Astrocyte (in vitro differentiated cells and primary cell): ENCODE measurements around the gene NDUFAF8. TPM values are rescaled to one million over a fixed set of nuclear protein-coding genes. Genes with fewer than 3 reads are reported as not detected.

ENCODE experiments used
- DNase-seq: peaks from one replicate; pipeline ENCODE4 v3.0.0-alpha.2; 2010; ENCODE audit warnings: low read depth
- FAIRE-seq: peaks from 2 replicates; lab custom pipeline; 2011; peaks lifted over from hg19 to GRCh38; lab: Jason Lieb, UNC
- H2AFZ ChIP-seq: 2 replicates; pipeline ENCODE4 v1.6.0; 2012; ENCODE audit warnings: low read depth, low read length, inconsistent platforms
- H3K27ac ChIP-seq: 2 replicates; pipeline ENCODE4 v1.5.1; 2011; ENCODE audit warnings: low read depth, low read length, inconsistent platforms
- H3K27me3 ChIP-seq: 2 replicates; pipeline ENCODE4 v1.6.0; 2011; ENCODE audit warnings: low read length, inconsistent platforms; ENCODE audit not compliant: insufficient read depth
- H3K36me3 ChIP-seq: 2 replicates; pipeline ENCODE4 v1.5.1; 2011; ENCODE audit warnings: low read length, inconsistent platforms; ENCODE audit not compliant: insufficient read depth
- H3K4me1 ChIP-seq: 2 replicates; pipeline ENCODE4 v1.5.1; 2011; ENCODE audit warnings: low read length, inconsistent platforms; ENCODE audit not compliant: insufficient read depth
- H3K4me2 ChIP-seq: 2 replicates; pipeline ENCODE4 v1.6.0; 2012; ENCODE audit warnings: low read length, inconsistent platforms
- H3K4me3 ChIP-seq: 2 replicates; pipeline ENCODE4 v1.5.1; 2011; ENCODE audit warnings: low read depth, mild to moderate bottlenecking, low read length, inconsistent platforms; ENCODE audit not compliant: insufficient read depth
- H3K79me2 ChIP-seq: 2 replicates; pipeline ENCODE4 v1.6.0; 2012; ENCODE audit warnings: mild to moderate bottlenecking, low read length, inconsistent platforms; ENCODE audit not compliant: insufficient read depth
- H3K9ac ChIP-seq: 2 replicates; pipeline ENCODE4 v1.6.0; 2012; ENCODE audit warnings: mild to moderate bottlenecking, low read length, inconsistent platforms
- H3K9me3 ChIP-seq: 2 replicates; pipeline ENCODE4 v1.5.1; 2012; ENCODE audit warnings: low read depth, mild to moderate bottlenecking, low read length, inconsistent platforms; ENCODE audit not compliant: insufficient read depth
- H4K20me1 ChIP-seq: 2 replicates; pipeline ENCODE4 v1.6.0; 2012; ENCODE audit warnings: low read length, inconsistent platforms; ENCODE audit not compliant: insufficient read depth
- H3K27ac Mint-ChIP-seq: one replicate; pipeline ENCODE4 v1.8.0; 2021; ENCODE audit warnings: mild to moderate bottlenecking, mixed read lengths; ENCODE audit not compliant: unreplicated experiment
- H3K27me3 Mint-ChIP-seq: one replicate; pipeline ENCODE4 v1.8.0; 2021; ENCODE audit warnings: low read depth, mixed read lengths; ENCODE audit not compliant: unreplicated experiment
- H3K36me3 Mint-ChIP-seq: one replicate; pipeline ENCODE4 v1.8.0; 2021; ENCODE audit warnings: low read depth, mixed read lengths; ENCODE audit not compliant: unreplicated experiment
- H3K4me1 Mint-ChIP-seq: one replicate; pipeline ENCODE4 v1.8.0; 2021; ENCODE audit warnings: low read depth, mixed read lengths; ENCODE audit not compliant: unreplicated experiment
- H3K4me3 Mint-ChIP-seq: one replicate; pipeline ENCODE4 v1.8.0; 2021; ENCODE audit warnings: mild to moderate bottlenecking, moderate library complexity, mixed read lengths; ENCODE audit not compliant: unreplicated experiment
- H3K9me3 Mint-ChIP-seq: one replicate; pipeline ENCODE4 v1.8.0; 2021; ENCODE audit warnings: mild to moderate bottlenecking, mixed read lengths; ENCODE audit not compliant: unreplicated experiment
- CTCF ChIP-seq: IDR thresholded peaks from 2 replicates; pipeline ENCODE4 v1.5.1; 2011; ENCODE audit warnings: low read depth, mild to moderate bottlenecking, inconsistent platforms, low read length, moderate library complexity; ENCODE audit not compliant: insufficient read depth
- EZH2 ChIP-seq: IDR thresholded peaks from 2 replicates; pipeline ENCODE4 v1.6.1; 2012; ENCODE audit warnings: mild to moderate bottlenecking, low read length, inconsistent platforms; ENCODE audit not compliant: insufficient read depth
- total RNA-seq: library from RNA; stranded (reverse); gene quantifications from 2 replicates; pipeline ENCODE4 v1.2.1, GENCODE V29; 2021

NDUFAF8 gene
- total RNA-seq, 1 donor from 2014 or later, result 67.2 TPM

GRCh38 chr17:81244358-81245023 lies 5.4 kb downstream of the NDUFAF8 start:
- Histone ChIP-seq H3K27me3 (no peaks in the 10 kb centered on the region), H3K4me3 (no peak overlapping the region), H4K20me1 (peaks cover 52% of the 10 kb centered on the region), H3K36me3 (peaks cover 4% of the 10 kb centered on the region), H3K27ac (no peak overlapping the region), H2AFZ (no peak overlapping the region), H3K9ac (no peak overlapping the region), H3K79me2 (peaks cover 26% of the 10 kb centered on the region), H3K4me1 (peaks cover 14% of the 10 kb centered on the region), H3K9me3 (no peaks in the 10 kb centered on the region), H3K4me2 (no peak overlapping the region)
- Mint-ChIP-seq H3K27ac (peak overlapping the region; percentile 72), H3K36me3 (peaks cover 3% of the 10 kb centered on the region), H3K9me3 (peaks cover 2% of the 10 kb centered on the region), H3K4me1 (peaks cover 6% of the 10 kb centered on the region), H3K27me3 (no peaks in the 10 kb centered on the region), H3K4me3 (no peak overlapping the region)
- no peak for DNase-seq
- no peak for TF ChIP-seq EZH2
- no peak for TF ChIP-seq CTCF
- no peak for FAIRE-seq

- H3K27me3 Mint-ChIP-seq, result no peaks in the 10 kb centered on the region
- peaks cover 19% of the 10 kb centered on the region for H3K79me2 ChIP-seq
- no peak overlapping the region for H2AFZ ChIP-seq
- H3K27ac Mint-ChIP-seq, result peak overlapping the region; percentile 72
- peaks cover 4% of the 10 kb centered on the region for H3K36me3 ChIP-seq
- no peak overlapping the region for H3K4me3 ChIP-seq
- no peak overlapping the region for H3K27ac ChIP-seq
- peaks cover 6% of the 10 kb centered on the region for H3K36me3 Mint-ChIP-seq
- H3K4me1 ChIP-seq, result peaks cover 9% of the 10 kb centered on the region
- peak; percentile 27 for DNase-seq
- H3K9me3 ChIP-seq, result no peaks in the 10 kb centered on the region
- H3K9ac ChIP-seq, result no peak overlapping the region
- peak overlapping the region; percentile 50 for H3K4me3 Mint-ChIP-seq
- no peaks in the 10 kb centered on the region for H3K27me3 ChIP-seq
- FAIRE-seq, result no peak
- peaks cover 6% of the 10 kb centered on the region for H3K4me1 Mint-ChIP-seq
- TF ChIP-seq EZH2 (no peak), CTCF (no peak)
- peaks cover 2% of the 10 kb centered on the region for H3K9me3 Mint-ChIP-seq
- H3K4me2 ChIP-seq, result no peak overlapping the region
- peaks cover 52% of the 10 kb centered on the region for H4K20me1 ChIP-seq
Observed at GRCh38 chr17:81245024-81245664, 6.0 kb downstream of the NDUFAF8 start.
